GM19238 (cell line): Measurements from ENCODE around the gene ITGA11.

Experiments
- DNase-seq: peaks from one replicate; pipeline ENCODE4 v3.0.0; 2011; ENCODE audit warnings: low spot score; ENCODE audit not compliant: insufficient read length

Gene ITGA11

GRCh38 chr15:68431792-68432401, at the start of gene ITGA11:
ITGA11 (minus strand) TSS chr15:68432163; CDS start chr15:68432066, 97 bp downstream.
- peak; percentile 20 for DNase-seq

GRCh38 chr15:68481321-68481720, 49.4 kb upstream of the ITGA11 start:
- DNase-seq = no peak

DNA sequence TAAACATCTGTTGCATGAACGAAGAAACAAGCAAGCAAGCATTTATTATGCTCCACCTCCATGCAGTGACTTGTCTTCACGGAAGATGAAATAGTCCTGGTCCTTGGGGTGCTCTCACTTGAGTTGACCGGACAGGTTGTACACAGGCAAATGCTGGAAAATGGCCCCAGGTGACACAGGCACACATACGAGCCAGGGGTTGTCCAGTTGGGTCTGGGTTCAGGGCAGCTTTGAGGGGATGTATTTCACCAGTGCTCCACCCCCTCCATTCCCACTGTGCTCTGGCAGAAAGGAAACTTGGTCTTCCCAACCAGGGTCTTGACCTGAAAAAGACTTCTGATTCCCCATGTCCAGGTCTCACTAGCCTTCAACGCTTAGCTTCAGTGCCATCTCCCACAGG, 48.3 kb upstream of the ITGA11 start:
- DNase-seq = no peak

DNA sequence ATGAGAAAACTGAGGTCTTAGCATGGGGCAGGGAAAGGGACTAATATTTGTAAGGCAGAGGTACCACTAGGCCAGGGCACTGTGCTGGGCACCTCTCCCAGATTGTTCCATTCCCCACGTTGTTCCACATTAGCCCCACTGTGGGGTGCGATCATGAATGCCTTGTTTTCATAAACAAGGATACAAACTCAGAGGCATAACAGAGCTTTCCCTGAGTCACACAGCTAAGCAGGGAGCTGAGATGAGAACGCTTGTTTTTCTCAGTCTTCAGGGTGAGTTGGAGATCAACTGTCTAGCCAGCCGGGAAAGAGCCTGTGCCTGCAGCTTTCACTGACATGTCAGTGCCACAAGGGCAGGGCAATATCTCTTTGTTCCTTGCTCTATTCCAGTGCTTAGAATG, 47.9 kb upstream of the ITGA11 start:
- no peak for DNase-seq

DNA sequence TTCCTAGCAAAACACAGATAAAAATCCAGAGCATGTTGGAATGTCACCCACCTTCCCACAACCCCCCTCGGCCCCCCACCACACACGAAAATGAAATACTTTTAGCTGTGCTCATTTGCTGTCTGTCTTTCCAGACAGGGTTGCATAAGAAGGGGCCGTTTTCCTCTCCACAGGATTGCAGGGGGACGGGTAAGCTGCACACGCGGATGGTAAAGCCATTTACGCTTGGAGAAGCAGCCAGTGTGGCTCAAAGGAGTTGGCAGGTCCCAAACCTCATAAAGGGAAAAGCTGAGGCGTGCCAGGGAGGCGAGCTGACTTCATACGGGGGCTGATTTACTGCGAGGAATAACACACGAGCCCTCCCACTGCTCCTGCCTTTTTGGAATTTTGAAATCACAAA, 47.4 kb upstream of the ITGA11 start:
- no peak for DNase-seq

DNA sequence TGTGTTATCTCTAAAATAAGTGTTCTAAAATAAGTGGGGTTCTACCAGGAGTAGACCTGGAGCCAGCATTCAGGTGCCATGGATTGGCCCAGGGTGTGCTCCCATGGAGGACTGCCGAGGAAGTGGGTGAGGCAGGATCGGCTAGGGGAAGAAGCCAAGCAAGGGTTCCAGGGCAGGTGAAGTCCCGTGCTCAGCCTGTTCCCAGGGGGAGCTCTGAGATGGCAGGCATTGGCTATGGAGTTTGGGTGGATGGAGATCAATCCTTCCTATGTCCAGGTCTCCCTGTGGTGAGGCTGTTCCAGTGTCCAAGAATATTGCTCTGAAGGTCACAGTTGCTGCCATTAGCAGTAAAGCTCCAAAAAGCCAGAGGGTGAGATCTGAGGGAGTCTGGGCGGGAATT, 46.9 kb upstream of the ITGA11 start:
- no peak for DNase-seq

GRCh38 chr15:68475449-68475848, 43.5 kb upstream of the ITGA11 start:
- no peak for DNase-seq

- no peak for DNase-seq
Observed at GRCh38 chr15:68471541-68471940, 39.6 kb upstream of the ITGA11 start.

- no peak for DNase-seq
Observed at GRCh38 chr15:68470976-68471375, 39.0 kb upstream of the ITGA11 start.

- no peak for DNase-seq
Observed at GRCh38 chr15:68470049-68470742, 38.2 kb upstream of the ITGA11 start.

- no peak for DNase-seq
Observed at GRCh38 chr15:68469162-68470048, 37.4 kb upstream of the ITGA11 start.

- DNase-seq = no peak
Observed at GRCh38 chr15:68466876-68467275, 34.9 kb upstream of the ITGA11 start.

DNA sequence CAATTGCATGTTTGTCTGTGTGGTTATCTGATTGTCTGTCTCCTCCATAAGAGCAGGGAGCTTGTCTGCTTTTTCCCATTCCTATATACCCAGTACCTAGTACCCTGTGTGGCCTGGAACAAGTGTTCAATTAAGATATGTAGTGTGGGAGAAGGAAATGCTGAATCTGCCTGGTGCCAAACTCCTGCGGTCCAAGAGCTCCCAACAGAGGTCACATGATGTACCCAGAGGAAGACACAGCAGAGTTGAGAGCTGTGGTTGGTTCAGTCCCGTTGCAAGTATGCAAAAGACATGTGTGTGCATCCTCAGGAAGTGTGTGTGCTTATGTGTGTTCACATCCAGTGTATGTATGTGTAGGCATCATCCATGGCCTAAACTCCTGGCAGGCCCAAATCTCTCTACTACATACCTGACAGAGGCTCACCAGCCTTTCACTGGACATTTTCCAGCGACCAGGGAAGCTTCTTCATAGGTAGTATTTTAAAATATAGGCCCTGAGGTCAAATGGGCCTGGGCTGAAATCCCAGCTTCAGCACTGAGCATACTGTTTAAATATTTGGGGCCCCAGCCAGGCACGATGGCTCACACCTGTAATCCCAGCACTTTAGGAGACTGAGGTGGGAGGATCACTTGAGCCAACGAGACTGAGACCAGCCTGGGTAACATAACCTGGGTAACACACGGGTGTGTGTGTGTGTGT, 34.0 kb upstream of the ITGA11 start:
- no peak for DNase-seq

DNA sequence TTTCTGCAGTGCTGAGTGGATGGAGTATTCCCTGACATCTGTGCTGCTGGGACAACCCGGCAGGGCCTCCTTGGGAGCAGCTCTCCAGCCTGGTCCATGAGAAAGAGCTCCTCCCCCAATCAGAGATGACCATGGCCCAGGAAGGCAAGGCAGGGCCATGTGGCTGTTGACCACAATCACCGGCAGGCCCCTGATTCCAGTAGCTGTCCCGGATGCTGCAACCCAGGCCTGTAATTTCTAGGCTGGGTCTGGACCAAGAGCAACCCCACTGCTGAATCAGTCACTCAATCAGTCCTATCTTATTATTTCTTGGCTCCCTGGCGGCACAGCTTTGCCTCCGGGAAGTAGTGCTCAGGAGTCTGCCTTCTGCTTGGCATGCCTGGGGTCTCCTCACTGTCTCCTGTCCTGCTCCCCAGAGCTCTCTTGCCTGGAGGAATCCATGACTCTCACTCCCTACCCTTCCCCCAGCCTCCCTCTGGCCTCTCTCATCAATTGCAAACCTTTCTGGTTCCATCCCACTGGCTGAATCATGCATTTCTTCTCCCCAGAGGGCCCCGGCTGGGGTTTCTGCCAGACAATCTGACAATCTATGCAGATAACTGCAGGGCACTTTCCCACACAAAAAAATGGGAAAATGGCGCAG, 32.6 kb upstream of the ITGA11 start:
- DNase-seq = no peak

DNA sequence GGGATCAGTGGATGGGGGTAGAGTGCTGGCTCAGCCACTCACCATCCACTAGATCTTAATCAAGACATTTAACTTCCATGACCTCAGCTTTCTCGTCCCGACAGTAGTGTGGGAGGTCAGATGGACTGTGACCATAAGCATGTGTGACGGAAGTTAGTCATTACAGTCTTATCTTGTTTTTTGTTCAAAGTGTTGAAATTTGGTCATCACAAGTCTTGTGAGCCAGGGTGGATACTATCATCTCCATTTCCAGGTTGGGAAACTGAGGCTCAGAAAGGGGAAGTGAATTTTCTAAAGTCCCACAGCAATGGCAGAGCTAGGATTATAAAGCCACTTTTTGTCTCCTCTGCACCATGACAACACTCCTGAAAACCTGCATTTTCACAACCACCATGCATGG, 32.0 kb upstream of the ITGA11 start:
- DNase-seq = no peak

- no peak for DNase-seq
Observed at GRCh38 chr15:68463444-68463843, 31.5 kb upstream of the ITGA11 start.

DNA sequence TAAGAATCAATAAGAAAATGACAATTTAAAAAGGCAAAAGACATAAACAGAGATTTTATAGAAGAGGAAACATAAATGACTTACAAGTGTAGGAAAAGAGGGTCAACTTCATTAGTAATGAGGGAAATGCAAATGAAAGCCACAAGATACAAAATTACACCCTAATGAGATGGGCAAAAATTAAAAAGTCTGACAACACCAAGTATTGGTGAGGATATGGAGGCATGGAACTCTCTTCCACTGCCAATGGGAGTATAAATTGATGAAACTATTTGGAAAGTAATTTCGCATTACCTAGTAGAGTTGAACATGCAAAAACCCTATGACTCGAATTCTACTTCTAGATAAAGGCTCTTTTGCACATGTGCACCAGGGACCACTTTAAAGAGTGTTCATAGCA, 28.2 kb upstream of the ITGA11 start:
- no peak for DNase-seq

- DNase-seq = no peak
Observed at GRCh38 chr15:68450192-68450591, 18.2 kb upstream of the ITGA11 start.

DNA sequence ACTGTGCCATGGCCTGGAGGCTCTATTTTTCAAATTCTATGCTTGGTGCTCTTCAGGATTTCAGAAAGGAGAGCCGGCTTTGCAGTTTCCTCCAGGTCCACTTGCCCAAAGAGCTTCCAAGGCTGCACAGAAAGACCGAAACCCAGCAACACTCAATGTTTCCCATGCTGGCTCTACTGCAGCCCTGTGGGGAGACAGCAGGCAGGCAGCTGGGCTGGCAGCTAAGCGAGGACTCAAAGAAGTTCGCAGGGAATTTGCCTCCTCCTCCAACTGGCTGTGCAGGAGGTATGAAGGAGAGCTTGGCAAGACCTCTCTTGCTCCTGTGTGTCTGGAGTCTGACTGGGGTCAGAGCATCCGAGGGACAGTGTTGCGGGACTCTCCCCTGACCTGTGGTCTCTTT, 17.4 kb upstream of the ITGA11 start:
- DNase-seq = no peak

DNA sequence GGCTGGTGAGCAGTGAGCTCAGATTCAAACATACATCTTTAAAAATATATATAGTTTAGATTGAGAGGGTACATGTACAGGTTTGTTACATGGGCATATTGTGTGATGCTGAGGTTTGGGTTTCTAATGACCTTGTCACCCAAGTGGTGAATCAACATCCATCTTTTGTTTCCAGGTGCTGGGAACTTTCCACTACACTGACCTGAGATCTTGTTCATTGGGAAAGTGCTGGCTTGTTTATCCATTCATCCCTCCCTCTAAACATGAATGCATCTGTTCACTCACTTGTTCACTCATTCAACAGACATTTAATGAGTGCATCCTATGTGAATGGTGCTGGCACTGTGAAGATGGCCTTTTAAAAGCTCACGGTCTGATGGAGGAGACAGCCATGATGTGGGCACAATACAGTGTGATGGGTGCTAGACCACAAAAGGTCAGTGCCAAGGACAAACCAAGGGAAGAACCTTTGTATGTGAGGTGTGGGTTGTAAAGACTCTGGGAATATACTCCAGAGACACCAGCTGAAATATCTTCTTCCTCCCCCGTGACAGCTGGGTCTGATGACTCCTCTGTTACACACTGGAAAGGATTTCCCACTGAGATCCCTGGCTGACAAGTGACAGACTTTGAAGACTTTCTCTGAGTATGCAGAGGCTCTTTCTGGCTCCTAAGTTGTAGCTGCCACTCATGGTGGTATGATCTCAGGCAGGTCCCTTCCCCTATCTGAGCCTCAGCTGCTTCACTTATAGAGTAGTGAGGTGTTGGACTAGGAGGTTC, 16.2 kb upstream of the ITGA11 start:
- DNase-seq = no peak
